Stimulated activated CD8-positive, alpha-beta memory T cell treated with anti-CD3 and anti-CD28 coated beads, Interleukin-12 subunit alpha, Interleukin-12 subunit beta, amount 100 ng/mL, for 1 hour (primary cell): Measurements from ENCODE around the gene ATP11A.
"Not testable (repeated sequence)": the region's sequence is repeated elsewhere in the genome, so short reads cannot be mapped to it uniquely, and the experiment has no call there.

Experiments
- DNase-seq: peaks from one replicate; pipeline ENCODE4 v3.0.0-alpha.2; 2020; ENCODE audit warnings: low read depth

ATP11A gene

DNA sequence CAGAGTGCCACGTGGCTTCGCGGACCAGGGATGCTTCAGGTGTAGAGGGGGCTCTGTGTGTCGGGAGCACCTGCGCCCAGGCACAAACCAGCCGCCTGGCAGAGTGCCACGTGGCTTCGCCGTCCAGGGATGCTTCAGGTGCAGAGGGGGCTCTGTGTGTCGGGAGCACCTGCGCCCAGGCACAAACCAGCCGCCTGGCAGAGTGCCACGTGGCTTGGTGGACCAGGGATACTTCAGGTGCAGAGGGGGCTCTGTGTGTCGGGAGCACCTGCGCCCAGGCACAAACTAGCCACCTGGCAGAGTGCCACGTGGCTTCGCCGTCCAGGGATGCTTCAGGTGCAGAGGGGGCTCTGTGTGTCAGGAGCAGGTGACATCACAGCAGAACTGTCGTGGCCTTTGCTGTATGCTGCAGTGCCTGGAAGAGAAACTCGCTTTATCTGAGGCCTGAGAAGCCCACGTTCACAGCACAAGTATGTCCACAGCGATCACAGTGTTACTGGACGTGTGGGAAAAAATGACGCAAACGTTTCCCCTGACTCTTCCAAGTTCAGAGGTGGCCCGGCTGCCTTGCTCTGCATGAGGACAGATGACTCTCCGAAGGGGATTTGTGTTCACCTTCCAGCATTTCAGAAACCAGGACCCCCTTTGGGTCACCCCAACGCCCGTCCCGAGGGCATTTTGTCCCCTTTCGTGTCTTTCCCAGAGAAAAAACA is 151.6 kb downstream of the ATP11A start:
- not testable (repeated sequence) for DNase-seq

DNA sequence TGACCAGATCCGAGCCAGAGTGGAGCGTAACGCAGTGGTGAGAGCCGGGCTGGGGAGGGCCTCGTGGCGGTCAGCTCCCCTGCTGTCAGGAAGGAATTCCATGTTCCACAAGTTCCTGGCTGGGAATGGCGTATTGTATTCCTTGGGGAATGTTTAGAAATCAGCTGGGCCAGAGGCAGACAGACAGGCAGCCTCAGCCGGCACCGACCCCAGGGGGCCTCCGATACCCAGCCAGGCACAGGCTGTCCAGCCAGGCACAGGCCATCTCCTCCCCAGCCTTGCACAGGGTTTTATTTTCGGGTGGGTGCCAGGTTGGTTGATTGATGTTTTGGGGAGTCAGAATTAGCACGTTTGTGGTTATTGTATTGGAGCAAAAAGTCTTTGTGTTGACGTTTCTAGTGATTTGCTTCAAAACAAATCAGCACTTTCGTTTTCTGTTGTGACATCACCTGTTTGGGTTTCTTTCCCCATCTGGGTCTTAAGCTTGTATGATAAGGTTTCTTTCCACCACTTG is 152.6 kb downstream of the ATP11A start:
- DNase-seq, result no peak

- DNase-seq, result no peak
Measured at GRCh38 chr13:112842931-112843391, 153.1 kb downstream of the ATP11A start.

DNA sequence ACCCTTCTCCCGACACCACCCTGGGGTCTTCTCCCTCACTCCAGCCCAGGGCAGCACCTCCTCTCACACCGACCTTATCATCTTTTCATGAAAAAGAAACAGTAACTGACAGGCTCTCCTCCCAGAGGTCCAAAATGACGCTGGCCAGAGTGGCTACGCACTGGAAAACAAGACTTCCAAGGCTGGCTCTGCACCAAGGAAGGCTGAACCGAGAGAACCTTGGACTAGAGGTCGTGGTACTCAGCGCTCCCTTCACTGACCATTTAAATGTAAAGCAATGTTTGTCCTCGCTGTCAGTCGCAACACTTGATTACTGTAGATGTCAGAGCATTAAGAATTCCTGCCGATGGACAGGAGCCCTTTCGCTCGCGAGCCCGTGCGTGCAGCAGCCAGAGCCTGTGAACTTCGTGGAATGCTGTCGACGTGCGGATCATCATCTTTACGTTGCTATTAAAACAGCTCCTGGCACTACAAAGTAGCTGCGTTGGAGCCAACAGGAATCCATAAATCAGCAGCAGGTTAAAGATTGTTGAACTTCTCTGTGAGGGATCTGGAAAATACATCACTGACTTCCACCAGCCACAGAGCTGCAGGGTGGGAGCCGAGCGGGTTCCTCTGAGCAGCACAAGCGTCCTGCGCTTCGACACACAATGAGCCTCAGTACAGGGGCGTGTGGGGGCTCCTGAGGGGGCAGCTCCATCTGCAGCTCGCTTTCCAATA is 153.7 kb downstream of the ATP11A start:
- no peak for DNase-seq

DNA sequence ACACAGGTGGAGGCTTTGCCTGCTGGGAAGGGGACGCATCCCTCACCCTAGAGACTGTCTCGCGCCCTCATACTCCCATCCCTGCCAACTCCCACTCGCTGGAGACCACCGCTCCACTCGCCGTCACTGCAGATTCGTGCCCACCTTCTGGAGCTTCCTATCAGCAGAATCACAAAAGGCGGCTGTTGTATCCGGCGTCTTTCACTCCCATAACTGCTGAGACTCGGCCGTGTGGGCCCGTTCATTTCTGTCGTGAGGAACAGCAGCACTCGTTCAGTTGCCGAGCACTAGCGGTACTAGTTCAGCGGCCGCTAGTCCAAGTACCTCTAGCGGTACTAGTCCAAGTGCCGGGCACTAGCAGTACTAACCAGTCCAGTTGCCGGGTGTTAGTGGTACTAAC is 154.6 kb downstream of the ATP11A start:
- DNase-seq, result no peak

- no peak for DNase-seq
Measured at GRCh38 chr13:112844879-112845278, 155.0 kb downstream of the ATP11A start.

GRCh38 chr13:112845511-112846144 is 155.8 kb downstream of the ATP11A start:
- no peak for DNase-seq

GRCh38 chr13:112846411-112847115 is 156.7 kb downstream of the ATP11A start:
- no peak for DNase-seq

- DNase-seq, result no peak
Measured at GRCh38 chr13:112849500-112849899, 159.7 kb downstream of the ATP11A start.

- no peak for DNase-seq
Measured at GRCh38 chr13:112850273-112850672, 160.4 kb downstream of the ATP11A start.

GRCh38 chr13:112851107-112852038 is 161.5 kb downstream of the ATP11A start:
- DNase-seq, result no peak

DNA sequence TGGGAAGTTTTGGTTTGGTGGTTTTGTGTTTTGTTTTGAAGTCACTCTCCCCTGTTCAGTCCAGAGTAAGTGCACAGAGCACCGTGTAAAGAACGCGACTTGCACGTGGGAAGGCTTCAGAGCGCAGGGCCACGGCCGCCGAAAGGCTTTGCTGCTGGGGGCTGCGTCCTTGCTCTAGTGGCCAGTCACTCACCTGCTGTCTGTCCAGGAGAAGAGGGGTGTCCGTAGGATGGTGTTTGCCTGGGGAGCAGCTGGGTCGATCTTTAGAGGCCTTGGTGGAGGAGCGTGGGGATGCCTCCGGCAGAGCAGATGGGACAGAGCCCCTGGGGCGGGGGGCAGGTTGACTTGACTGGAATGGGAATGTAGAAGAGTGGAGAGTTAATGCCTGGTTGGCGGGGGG is 162.6 kb downstream of the ATP11A start:
- no peak for DNase-seq

DNA sequence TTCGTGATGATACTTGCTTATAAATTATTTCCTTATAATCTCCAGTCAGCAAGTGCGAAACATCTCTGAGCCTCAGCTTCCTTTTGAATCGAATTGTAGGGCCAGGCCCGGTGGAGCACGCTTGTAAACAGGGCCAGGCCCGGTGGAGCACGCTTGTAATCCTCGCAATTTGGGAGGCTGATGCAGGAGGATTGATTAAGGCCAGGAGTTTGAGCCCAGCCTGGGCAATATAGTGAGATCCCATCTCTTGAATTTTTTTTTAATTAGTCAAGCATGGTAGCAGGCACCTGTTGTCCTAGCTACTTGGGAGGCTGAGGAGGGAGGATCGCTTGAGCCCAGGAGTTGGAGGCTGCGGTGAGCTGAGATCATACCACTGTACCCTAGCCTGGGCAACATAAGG is 163.0 kb downstream of the ATP11A start:
- DNase-seq, result no peak

DNA sequence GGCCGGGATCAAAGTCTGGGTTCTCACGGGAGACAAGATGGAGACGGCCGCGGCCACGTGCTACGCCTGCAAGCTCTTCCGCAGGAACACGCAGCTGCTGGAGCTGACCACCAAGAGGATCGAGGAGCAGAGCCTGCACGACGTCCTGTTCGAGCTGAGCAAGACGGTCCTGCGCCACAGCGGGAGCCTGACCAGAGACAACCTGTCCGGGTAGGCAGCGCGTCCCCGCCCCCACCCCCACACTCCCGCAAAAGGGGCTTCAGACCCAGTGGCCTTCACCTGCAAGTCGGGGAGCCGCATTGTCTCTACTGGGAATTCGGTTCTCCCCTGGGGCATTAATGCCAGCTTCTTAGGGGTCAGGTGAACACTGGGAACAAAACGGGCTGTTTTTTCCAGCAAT is 164.5 kb downstream of the ATP11A start:
- no peak for DNase-seq

DNA sequence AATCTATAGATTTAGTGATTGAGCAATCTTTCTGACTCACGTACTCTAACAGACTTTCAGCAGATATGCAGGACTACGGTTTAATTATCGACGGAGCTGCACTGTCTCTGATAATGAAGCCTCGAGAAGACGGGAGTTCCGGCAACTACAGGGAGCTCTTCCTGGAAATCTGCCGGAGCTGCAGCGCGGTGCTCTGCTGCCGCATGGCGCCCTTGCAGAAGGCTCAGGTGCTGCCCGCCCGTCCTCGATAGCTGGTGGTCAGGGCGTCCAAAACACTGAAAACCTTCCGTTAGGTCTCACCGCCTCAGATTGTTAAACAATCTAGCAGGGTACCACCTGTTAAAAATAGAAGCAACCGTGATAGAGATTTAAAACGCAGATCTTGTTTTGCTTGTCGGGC is 166.0 kb downstream of the ATP11A start:
- DNase-seq, result no peak

GRCh38 chr13:112857914-112858490 is 168.2 kb downstream of the ATP11A start:
- DNase-seq, result no peak

DNA sequence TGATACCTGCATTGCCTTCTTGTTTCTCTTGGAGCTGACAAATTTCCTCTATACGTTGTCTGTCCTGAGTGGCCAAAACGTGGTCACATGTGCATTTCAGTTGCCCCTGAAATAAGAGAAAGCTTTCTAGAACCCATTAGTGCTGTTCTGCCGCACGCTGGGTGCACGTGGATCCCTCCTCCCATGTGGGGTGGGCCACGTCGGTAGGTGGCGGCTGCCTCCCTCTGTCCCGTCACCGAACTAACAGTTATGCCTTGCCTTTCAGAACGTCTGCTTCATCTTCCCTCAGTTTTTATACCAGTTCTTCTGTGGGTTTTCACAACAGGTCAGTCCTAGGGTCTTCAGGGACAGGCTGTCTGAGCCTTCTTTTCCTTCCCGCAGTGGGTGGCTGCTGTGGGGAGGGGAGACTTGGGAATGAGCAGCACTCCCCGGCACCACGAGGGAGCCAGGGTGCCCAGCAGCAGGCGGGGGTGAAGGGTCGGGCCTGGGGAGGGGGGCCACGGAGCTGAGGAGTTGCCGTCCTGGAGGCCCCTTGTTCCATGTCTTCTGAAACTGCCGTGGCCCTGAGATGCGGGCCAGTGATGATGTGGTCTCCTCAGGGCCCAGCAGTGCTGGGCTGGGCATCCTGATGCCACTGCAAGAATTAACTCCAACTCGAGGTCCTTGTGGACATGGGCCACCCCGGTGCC is 169.4 kb downstream of the ATP11A start:
- DNase-seq, result no peak

- DNase-seq, result no peak
Measured at GRCh38 chr13:112859817-112860190, 170.0 kb downstream of the ATP11A start.

- no peak for DNase-seq
Measured at GRCh38 chr13:112861876-112862615, 172.2 kb downstream of the ATP11A start.
